DMS114 treated with DMSO at 0.1 percent for 48 hours (cell line): Measurements from ENCODE around the gene ATP8B1.
"Not testable (repeated sequence)": the region's sequence is repeated elsewhere in the genome, so short reads cannot be mapped to it uniquely, and the experiment has no call there.

Experiments
- DNase-seq: peaks from one replicate; lab custom pipeline; 2025; ENCODE audit not compliant: unreplicated experiment; lab: John Stamatoyannopoulos, UW

Gene ATP8B1

GRCh38 chr18:57771193-57771592 lies 31.9 kb downstream of the ATP8B1 start:
- no peak for DNase-seq

- no peak for DNase-seq
Observed at GRCh38 chr18:57768537-57769326, 34.4 kb downstream of the ATP8B1 start.

GRCh38 chr18:57767259-57768050 lies 35.7 kb downstream of the ATP8B1 start:
- no peak for DNase-seq

DNA sequence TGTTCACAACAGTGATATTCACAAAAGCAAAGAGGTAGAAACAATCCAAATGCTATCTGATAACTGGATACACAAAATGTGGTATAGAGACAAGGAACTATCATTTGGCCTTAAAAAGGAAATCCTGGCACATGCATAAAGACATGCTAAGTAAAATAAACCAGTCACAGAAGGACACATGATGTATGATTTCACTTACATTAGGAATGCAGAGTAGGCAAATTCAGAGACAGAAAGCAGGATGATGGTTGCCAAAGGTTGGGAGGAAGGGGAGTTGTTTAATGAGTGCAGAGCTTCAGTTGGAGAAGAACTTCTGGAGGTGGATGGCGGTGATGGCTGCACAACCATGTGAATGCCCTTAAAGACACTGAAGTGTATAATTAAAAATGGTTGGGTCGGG lies 38.1 kb downstream of the ATP8B1 start:
- DNase-seq = no peak

- no peak for DNase-seq
Observed at GRCh38 chr18:57764087-57764486, 39.0 kb downstream of the ATP8B1 start.

- DNase-seq = no peak
Observed at GRCh38 chr18:57762686-57763085, 40.4 kb downstream of the ATP8B1 start.

GRCh38 chr18:57759650-57760049 lies 43.5 kb downstream of the ATP8B1 start:
- DNase-seq = no peak

DNA sequence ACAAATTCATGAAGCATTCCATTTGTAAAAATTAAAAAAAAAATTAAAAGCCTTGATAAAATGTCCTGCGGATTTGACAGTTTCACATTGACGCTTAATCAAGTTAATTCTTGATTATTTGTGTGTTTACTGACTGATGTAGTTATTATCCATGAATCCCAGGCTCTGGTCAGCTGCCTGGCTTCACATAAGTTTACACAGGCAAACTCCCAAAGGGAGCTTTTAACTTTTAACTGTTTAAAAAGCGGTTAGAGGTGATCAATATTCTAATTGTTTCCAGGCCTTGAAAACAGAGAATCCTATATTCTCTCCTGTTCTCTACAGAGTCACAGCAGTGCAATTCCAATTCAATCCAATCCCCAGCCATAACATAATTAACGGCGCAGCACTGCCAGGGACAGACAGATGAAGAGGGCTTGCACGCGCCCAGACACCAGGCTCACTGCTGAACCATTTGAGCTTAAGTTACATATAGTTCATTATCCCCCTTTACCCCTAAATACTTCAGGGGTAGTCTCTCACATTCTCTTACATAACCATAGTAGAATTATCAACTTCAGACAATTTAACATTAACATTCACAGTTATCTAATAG lies 47.5 kb downstream of the ATP8B1 start:
- DNase-seq = no peak

- DNase-seq = no peak
Observed at GRCh38 chr18:57754577-57755338, 48.4 kb downstream of the ATP8B1 start.

DNA sequence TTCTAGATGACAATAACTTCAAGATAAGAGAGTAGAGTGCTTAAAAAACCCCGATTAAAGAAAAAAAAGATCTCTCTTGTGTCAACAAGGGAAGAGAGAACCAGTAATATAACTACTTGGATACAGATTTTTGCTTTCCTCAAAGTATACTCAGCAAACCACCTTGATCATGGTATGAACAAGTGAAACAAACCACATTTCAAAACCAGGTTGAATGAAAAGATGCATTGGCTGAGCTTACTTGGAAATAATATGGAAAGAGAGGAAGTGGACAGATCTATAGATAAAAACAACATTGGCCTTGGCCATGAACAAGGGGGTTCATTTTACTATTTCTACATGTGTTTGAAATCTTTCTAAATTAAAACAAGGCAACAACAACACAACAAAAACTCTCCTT lies 50.1 kb downstream of the ATP8B1 start:
- no peak for DNase-seq

DNA sequence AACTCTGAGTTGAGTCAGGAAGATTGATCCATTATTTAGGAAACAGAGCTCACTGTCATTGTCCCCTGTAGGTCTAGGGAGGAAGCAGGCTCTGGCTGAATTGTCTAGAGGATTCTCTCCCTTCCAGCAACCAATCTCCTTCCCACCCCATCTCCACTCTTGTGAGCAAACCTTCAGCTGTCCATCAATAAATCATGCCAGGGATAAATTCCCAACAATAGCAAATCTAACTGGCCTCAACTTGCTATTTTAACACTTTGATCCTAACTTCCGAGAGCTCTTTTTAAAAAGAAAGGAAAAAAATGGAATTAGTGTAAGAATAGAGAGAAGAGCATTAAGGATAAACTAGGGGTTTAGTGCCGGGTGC lies 53.5 kb downstream of the ATP8B1 start:
- no peak for DNase-seq

DNA sequence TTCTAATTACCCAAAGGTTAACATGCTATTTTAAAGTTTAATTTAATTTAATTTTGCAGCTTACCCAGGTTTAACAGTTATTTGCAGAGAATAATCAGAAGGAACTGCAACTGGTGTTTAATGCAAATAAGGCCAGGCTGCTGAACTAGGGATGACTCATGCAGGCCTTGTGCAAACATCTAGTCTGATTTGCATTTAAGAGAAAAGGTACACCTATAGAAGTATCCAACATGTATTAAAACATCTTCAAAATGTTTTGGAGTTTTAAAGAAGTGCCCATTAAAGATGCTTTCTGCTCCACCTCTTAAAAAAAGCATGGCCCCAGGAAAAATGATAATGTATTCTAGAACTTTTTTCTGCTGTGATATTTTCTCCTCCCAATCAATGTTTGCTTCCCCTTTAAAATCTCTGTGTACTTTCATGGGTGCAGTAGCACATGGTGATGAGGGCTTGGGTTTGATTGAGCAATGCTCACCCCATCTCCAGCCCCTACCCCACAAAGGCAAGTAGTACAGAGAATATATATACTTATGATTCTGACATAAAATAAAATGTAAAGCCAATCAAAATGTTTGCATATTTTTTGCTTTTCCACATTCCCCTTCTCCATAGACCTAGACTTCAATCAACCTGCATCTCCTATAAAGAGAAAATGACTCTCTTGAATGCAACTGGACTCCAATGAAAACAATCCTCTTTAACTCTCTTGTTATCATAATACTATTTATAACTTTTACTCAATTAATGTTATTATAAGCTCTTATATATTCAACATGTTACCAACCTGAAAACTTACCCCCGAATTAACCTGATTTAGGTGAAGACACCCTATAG lies 54.1 kb downstream of the ATP8B1 start:
- no peak for DNase-seq

- DNase-seq = no peak
Observed at GRCh38 chr18:57747809-57748680, 55.1 kb downstream of the ATP8B1 start.

GRCh38 chr18:57744211-57744694 lies 58.9 kb downstream of the ATP8B1 start:
- no peak for DNase-seq

DNA sequence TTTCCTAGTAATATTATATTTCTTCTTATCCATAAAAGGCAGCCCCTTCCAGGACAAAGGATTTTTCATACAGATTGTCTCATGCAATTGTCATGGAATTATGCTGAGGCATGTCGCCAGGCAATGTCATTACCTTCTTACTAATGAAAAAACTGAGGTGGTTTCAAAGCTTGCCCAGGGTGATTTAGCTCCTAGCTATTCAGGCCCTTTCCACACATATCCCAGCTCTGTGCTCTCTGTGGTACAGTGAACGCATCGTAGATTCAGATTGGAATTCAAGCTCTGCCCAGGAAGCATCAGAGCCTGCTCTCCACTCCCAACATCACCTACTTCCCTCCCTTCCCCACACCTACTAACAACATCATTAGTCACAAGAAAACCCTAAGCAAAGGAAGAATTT lies 60.1 kb downstream of the ATP8B1 start:
- DNase-seq = no peak

DNA sequence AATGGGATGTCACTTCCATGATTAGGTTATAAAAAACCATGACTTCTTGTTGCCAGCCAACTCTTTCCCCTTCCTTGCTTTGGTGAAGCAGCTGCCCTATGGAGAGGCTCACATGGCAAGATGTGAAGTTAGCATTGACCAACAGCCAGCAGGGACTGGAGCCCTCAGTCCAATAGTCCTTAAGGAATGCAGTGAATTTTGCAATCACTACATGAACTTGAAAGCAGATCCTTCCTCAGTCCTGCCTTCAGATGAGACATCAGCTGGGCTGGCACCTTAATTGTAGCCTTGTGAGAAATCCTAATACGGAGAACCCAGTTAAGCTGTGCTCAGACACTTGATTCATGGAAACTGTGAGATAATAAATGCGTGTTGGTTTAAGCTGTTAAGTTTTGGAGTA lies 61.8 kb downstream of the ATP8B1 start:
- no peak for DNase-seq

GRCh38 chr18:57738078-57738477 lies 65.0 kb downstream of the ATP8B1 start:
- DNase-seq = no peak

DNA sequence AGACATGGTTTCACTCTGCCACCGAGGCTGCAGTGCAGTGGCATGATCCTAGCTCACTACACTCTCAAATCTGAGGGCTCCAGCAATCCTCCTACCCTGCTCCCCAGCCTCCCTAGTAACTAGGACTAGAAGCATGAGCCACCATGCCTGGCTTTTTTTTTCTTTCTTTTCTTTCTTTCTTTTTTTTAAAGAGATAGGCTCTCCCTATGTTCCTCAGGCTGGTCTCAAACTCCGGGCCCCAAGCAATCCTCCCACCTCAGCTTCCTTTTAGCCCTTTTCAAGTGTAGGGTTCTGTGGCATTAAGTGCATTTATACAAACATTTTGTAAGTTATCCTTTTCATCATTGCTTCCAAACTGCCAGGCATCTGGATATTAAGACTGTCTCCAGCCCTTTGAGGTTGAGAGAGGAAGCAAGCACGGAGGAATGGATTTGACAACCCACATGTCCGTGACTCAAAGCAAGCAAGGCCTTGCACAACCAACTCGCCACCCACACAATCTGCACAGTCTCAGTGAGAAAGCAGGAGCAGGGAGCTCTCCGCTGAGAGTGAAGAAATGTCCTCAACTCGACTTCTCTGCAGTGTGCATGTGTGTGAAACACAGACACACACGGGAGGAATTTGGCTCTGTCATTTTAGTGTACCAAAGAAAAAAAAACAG lies 65.6 kb downstream of the ATP8B1 start:
- no peak for DNase-seq

DNA sequence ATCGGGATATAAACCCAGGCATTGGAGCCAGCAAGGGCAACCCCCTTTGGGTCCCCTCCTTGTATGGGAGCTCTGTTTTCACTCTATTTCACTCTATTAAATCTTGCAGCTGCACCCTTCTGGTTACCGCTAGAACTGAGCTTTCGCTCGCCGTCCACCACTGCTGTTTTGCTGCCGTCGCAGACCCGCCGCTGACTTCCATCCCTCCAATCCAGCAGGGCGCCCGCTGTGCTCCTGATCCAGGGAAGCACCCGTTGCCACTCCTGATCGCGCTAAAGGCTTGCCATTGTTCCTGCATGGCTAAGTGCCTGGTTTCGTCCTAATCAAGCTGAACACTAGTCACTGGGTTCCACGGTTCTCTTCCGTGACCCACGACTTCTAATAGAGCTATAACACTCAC lies 68.1 kb downstream of the ATP8B1 start:
- DNase-seq = not testable (repeated sequence)
